Left lung (tissue), 10 donors: ENCODE results near the gene PLXDC2. TPM values are rescaled to one million over a fixed set of nuclear protein-coding genes. Genes with fewer than 3 reads are reported as not detected.
A peak's percentile ranks its signal among the peaks of the same experiment; 100 is the strongest.

Experiments
- ATAC-seq: fragments of 200-7000 bp; cut with Tn5 transposase; one replicate; pipeline ENCODE4 v1.9.1; 2020; ENCODE audit warnings: moderate library complexity
- DNase-seq, 4 donors: peaks; one replicate each; pipeline ENCODE4 v3.0.0-alpha.2; 2013 to 2020
- H3K27ac ChIP-seq, 2 donors: fragments of 200-600 bp; sonication (generic) in 1 of 2; one replicate each; pipeline versions ENCODE4 v1.5.0 to v1.8.0; 2020 to 2021
- H3K27me3 ChIP-seq, 2 donors: fragments of 200-600 bp; sonication (generic) in 1 of 2; one replicate each; pipeline versions ENCODE4 v1.5.0 to v1.8.0; 2020 to 2021
- H3K36me3 ChIP-seq, 2 donors: fragments of 200-600 bp; sonication (generic) in 1 of 2; one replicate each; pipeline versions ENCODE4 v1.5.0 to v1.8.0; 2020 to 2021
- H3K4me1 ChIP-seq, 2 donors: fragments of 200-600 bp; one replicate each; pipeline ENCODE4 v1.8.0; 2021
- H3K4me3 ChIP-seq, 2 donors: fragments of 200-600 bp; sonication (generic) in 1 of 2; one replicate each; pipeline versions ENCODE4 v1.5.0 to v1.8.0; 2020 to 2021; ENCODE audit warnings: mild to moderate bottlenecking in 1 of 2
- H3K9me3 ChIP-seq, 2 donors: fragments of 200-600 bp; sonication (generic) in 1 of 2; one replicate each; pipeline versions ENCODE4 v1.5.0 to v1.8.0; 2020 to 2021
- intact Hi-C, 2 donors: fragments of 100-400 bp; cut with DNase I; formaldehyde crosslinking; loops; one replicate each; pipeline versions ENCODE4 v1.11.2 to v1.14.2; 2022
- polyA plus RNA-seq, 6 donors: library from polyadenylated mRNA; unstranded; fragments of 120-200 nt; gene quantifications; one replicate each; pipeline ENCODE4 v1.2.1, GENCODE V29; 2013; ENCODE audit not compliant: insufficient read length in 6 of 6
- total RNA-seq, 2 donors: library from RNA; stranded (reverse); fragmentation: NEBNext Ultra II Directional; extraction: Animal tissue kit (Norgen Biotek cat#: 25700); gene quantifications; one replicate each; pipeline ENCODE4 v1.2.1, GENCODE V29; 2021
- TF ChIP-seq, protein P1 (sequence below), 2 donors: fragments of 200-600 bp; sonication (generic) in 1 of 2; IDR thresholded peaks; one replicate each; pipeline versions ENCODE4 v1.5.0 to v1.8.0; 2021; ENCODE audit warnings: antibody characterized with exemption in 2 of 2
- donor health status: DM: no; HTN: yes; CAD: no.
- donor health status: DM: no; HTN: no; CAD: no.

PLXDC2 gene
- total and polyA plus RNA-seq, 8 donors = 85.3 to 127 (median 112) TPM

- Histone ChIP-seq H3K4me3 (no peak overlapping the region), H3K27me3 (no peaks in the 10 kb centered on the region), H3K27ac (no peak overlapping the region), H3K36me3 (peaks cover 0 to 15% of the 10 kb centered on the region in 2 donors), H3K9me3 (no peaks in the 10 kb centered on the region), H3K4me1 (no peaks in the 10 kb centered on the region)
- ATAC-seq (no peak), DNase-seq (no peak)
- intact Hi-C loops = no loop called here
- TF ChIP-seq, protein P1, sequence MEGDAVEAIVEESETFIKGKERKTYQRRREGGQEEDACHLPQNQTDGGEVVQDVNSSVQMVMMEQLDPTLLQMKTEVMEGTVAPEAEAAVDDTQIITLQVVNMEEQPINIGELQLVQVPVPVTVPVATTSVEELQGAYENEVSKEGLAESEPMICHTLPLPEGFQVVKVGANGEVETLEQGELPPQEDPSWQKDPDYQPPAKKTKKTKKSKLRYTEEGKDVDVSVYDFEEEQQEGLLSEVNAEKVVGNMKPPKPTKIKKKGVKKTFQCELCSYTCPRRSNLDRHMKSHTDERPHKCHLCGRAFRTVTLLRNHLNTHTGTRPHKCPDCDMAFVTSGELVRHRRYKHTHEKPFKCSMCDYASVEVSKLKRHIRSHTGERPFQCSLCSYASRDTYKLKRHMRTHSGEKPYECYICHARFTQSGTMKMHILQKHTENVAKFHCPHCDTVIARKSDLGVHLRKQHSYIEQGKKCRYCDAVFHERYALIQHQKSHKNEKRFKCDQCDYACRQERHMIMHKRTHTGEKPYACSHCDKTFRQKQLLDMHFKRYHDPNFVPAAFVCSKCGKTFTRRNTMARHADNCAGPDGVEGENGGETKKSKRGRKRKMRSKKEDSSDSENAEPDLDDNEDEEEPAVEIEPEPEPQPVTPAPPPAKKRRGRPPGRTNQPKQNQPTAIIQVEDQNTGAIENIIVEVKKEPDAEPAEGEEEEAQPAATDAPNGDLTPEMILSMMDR (IDR thresholded peaks at IDR 0.05) = no peak
Measured at GRCh38 chr10:20247891-20248708, 431.9 kb downstream of the PLXDC2 start.

GRCh38 chr10:20254078-20254477 lies 437.8 kb downstream of the PLXDC2 start:
- Histone ChIP-seq H3K27ac (peak overlapping the region in 1 of 2 donors; percentile 40), H3K9me3 (no peaks in the 10 kb centered on the region), H3K27me3 (no peaks in the 10 kb centered on the region), H3K4me3 (no peak overlapping the region), H3K4me1 (no peaks in the 10 kb centered on the region), H3K36me3 (no peaks in the 10 kb centered on the region)
- peak; percentile 18 for ATAC-seq
- peak in 2 of 4 donors; percentile 31 to 65 for DNase-seq
- TF ChIP-seq, protein P1 (IDR thresholded peaks at IDR 0.05) = no peak
- intact Hi-C loops = no loop called here

DNA sequence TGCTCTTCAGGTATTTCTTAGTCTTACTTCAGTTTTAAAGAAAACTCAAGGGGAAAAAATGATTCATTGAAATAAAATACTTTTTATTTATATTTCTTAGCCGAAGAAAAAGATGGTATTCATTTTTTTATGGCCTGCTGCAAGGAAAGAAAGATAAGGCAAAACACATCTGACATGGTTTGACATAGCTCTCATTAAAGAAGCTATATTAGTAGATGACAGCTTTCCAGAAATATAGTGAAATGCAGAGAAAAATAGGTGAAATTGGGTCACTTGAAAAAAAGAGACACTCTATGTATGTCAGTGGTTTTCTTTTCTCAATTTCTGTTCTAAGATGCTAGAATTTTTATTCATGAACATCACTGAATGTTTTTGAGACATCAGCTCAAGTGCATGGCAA lies 438.3 kb downstream of the PLXDC2 start:
- no peaks in the 10 kb centered on the region for H3K27me3 ChIP-seq
- ATAC-seq = no peak
- no peak overlapping the region for H3K27ac ChIP-seq
- H3K9me3 ChIP-seq = no peaks in the 10 kb centered on the region
- intact Hi-C loops = no loop called here
- DNase-seq = no peak
- H3K4me3 ChIP-seq = no peak overlapping the region
- TF ChIP-seq, protein P1 (IDR thresholded peaks at IDR 0.05) = no peak
- H3K36me3 ChIP-seq = no peaks in the 10 kb centered on the region
- H3K4me1 ChIP-seq = no peaks in the 10 kb centered on the region

- DNase-seq = no peak
- TF ChIP-seq, protein P1 (IDR thresholded peaks at IDR 0.05) = no peak
Measured at GRCh38 chr10:20256969-20257368, 440.7 kb downstream of the PLXDC2 start.

DNA sequence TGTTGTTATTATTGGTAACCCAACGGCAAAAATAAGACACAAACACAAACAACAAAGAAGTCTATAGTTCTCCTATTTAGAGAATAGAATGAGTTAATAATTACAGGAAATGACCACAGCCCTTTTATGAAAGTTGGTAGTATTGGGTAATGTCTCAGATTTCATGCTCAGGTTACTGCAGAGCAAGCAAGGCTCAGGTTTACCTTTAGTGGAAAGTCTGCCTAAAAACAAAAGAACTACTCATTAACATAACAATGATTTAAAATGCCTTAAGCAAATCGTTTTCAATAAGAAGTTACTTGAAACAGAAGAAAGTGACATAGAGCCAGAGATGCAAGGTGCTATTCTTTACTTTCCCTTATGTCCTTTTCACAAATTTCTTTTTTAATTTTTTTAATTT lies 441.2 kb downstream of the PLXDC2 start:
- Histone ChIP-seq H3K4me3 (no peak overlapping the region), H3K4me1 (no peaks in the 10 kb centered on the region), H3K27me3 (no peaks in the 10 kb centered on the region), H3K9me3 (peaks cover 0 to 1% of the 10 kb centered on the region in 2 donors), H3K36me3 (no peaks in the 10 kb centered on the region), H3K27ac (no peak overlapping the region)
- ATAC-seq = no peak
- TF ChIP-seq, protein P1 (IDR thresholded peaks at IDR 0.05) = no peak
- no peak for DNase-seq
- intact Hi-C loops = no loop called here

More at GRCh38 chr10:20256969-20257368, 440.7 kb downstream of the PLXDC2 start:
- intact Hi-C loops = no loop called here
- ATAC-seq = no peak
- no peaks in the 10 kb centered on the region for H3K9me3 ChIP-seq
- no peak overlapping the region for H3K4me3 ChIP-seq
- H3K27ac ChIP-seq = no peak overlapping the region
- no peaks in the 10 kb centered on the region for H3K36me3 ChIP-seq
- no peaks in the 10 kb centered on the region for H3K27me3 ChIP-seq
- H3K4me1 ChIP-seq = no peaks in the 10 kb centered on the region
